Ishikawa (cell line): ENCODE measurements around the gene MTPN.

Experiments used
- CEBPB ChIP-seq: IDR thresholded peaks from 2 replicates; pipeline ENCODE4 v1.6.1; 2012
- CREB1 ChIP-seq: IDR thresholded peaks from 2 replicates; pipeline ENCODE4 v1.6.1; 2012; ENCODE audit warnings: low read depth
- EGR1 ChIP-seq: IDR thresholded peaks from 2 replicates; pipeline ENCODE4 v1.6.1; 2012
- EP300 ChIP-seq: IDR thresholded peaks from 2 replicates; pipeline ENCODE4 v1.6.1; 2012; ENCODE audit warnings: borderline replicate concordance
- FOXM1 ChIP-seq: IDR thresholded peaks from 2 replicates; pipeline ENCODE4 v1.6.1; 2012; ENCODE audit warnings: low read depth, borderline replicate concordance
- NFIC ChIP-seq: IDR thresholded peaks from 2 replicates; pipeline ENCODE4 v1.6.1; 2012
- RAD21 ChIP-seq: IDR thresholded peaks from 2 replicates; pipeline ENCODE4 v1.6.1; 2012; ENCODE audit warnings: low read depth
- TAF1 ChIP-seq: IDR thresholded peaks from 2 replicates; pipeline ENCODE4 v1.6.1; 2012; ENCODE audit warnings: low read depth, mild to moderate bottlenecking
- TCF12 ChIP-seq: IDR thresholded peaks from 2 replicates; pipeline ENCODE4 v1.6.1; 2012; ENCODE audit warnings: low read depth
- TEAD4 ChIP-seq: IDR thresholded peaks from 2 replicates; pipeline ENCODE4 v1.6.1; 2012
- YY1 ChIP-seq: IDR thresholded peaks from 2 replicates; pipeline ENCODE4 v1.6.1; 2012; ENCODE audit warnings: low read depth
- ZBTB7A ChIP-seq: IDR thresholded peaks from 2 replicates; pipeline ENCODE4 v1.6.1; 2012; ENCODE audit warnings: low read depth
- TF ChIP-seq, protein P1 (sequence below): IDR thresholded peaks from 2 replicates; pipeline ENCODE4 v1.6.1; 2012
- TF ChIP-seq, protein P2 (sequence below): IDR thresholded peaks from 2 replicates; pipeline ENCODE4 v1.6.1; 2012; ENCODE audit warnings: low read depth, mild to moderate bottlenecking
- TF ChIP-seq, protein P3 (sequence below): IDR thresholded peaks from 2 replicates; pipeline ENCODE4 v1.6.1; 2012

Gene MTPN

DNA sequence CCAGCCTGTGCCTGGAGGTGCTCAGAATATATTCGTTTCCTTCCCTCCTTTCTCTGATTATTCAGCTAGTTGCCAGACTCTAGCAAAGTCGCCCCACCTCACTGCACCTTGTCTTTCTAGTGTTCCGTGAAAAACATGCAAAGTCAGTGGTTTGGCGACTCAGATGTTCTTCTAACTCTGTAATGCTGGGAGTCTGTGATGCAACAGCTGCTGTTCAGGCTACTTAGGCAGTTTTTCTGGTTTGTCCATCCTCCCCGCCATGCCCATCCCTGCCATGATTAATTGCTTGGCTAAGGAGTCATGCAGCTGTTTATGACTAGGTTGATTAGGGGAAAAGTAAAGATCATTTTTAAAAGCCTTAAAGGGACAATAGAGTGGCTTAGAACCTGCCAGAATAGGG is 99.4 kb downstream of the MTPN start:
- TF ChIP-seq, protein P1, sequence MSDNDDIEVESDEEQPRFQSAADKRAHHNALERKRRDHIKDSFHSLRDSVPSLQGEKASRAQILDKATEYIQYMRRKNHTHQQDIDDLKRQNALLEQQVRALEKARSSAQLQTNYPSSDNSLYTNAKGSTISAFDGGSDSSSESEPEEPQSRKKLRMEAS, result no peak
- no peak for TF ChIP-seq FOXM1
- TF ChIP-seq CREB1, result no peak
- TF ChIP-seq YY1, result no peak
- TF ChIP-seq EP300, result 0 out of 2 replicates have a peak, but pooled peaks have one; percentile 18
- peak; percentile 20; the same call in 1 of the 2 replicates for TF ChIP-seq NFIC
- peak; percentile 83 for TF ChIP-seq CEBPB
- TF ChIP-seq, protein P2, sequence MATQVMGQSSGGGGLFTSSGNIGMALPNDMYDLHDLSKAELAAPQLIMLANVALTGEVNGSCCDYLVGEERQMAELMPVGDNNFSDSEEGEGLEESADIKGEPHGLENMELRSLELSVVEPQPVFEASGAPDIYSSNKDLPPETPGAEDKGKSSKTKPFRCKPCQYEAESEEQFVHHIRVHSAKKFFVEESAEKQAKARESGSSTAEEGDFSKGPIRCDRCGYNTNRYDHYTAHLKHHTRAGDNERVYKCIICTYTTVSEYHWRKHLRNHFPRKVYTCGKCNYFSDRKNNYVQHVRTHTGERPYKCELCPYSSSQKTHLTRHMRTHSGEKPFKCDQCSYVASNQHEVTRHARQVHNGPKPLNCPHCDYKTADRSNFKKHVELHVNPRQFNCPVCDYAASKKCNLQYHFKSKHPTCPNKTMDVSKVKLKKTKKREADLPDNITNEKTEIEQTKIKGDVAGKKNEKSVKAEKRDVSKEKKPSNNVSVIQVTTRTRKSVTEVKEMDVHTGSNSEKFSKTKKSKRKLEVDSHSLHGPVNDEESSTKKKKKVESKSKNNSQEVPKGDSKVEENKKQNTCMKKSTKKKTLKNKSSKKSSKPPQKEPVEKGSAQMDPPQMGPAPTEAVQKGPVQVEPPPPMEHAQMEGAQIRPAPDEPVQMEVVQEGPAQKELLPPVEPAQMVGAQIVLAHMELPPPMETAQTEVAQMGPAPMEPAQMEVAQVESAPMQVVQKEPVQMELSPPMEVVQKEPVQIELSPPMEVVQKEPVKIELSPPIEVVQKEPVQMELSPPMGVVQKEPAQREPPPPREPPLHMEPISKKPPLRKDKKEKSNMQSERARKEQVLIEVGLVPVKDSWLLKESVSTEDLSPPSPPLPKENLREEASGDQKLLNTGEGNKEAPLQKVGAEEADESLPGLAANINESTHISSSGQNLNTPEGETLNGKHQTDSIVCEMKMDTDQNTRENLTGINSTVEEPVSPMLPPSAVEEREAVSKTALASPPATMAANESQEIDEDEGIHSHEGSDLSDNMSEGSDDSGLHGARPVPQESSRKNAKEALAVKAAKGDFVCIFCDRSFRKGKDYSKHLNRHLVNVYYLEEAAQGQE, result no peak
- TF ChIP-seq TEAD4, result no peak
- no peak for TF ChIP-seq RAD21
- no peak for TF ChIP-seq EGR1
- TF ChIP-seq TAF1, result no peak
- TF ChIP-seq, protein P3, sequence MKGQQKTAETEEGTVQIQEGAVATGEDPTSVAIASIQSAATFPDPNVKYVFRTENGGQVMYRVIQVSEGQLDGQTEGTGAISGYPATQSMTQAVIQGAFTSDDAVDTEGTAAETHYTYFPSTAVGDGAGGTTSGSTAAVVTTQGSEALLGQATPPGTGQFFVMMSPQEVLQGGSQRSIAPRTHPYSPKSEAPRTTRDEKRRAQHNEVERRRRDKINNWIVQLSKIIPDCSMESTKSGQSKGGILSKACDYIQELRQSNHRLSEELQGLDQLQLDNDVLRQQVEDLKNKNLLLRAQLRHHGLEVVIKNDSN, result no peak
- TF ChIP-seq TCF12, result 0 out of 2 replicates have a peak, but pooled peaks have one; percentile 29
- TF ChIP-seq ZBTB7A, result no peak
